Endothelial cell of umbilical vein (primary cell): ENCODE results near the gene WWC1.

ENCODE experiments used
- CTCF ChIP-seq, 2 donors: IDR thresholded peaks; 1 replicate in 1 of 2; 2 replicates in 1 of 2; pipeline ENCODE4 v1.5.1; 2011; ENCODE audit warnings: low read length in 2 of 2, mild to moderate bottlenecking in 2 of 2, moderate library complexity in 2 of 2, control low read depth in 1 of 2, inconsistent platforms in 1 of 2, low read depth in 1 of 2; ENCODE audit not compliant: insufficient read depth in 1 of 2; ENCODE audit errors: extremely low read depth in 1 of 2
- EZH2 ChIP-seq: IDR thresholded peaks from 2 replicates; pipeline ENCODE4 v1.6.1; 2012; ENCODE audit warnings: borderline replicate concordance, low read depth, mild to moderate bottlenecking, moderate library complexity, low read length, inconsistent platforms; ENCODE audit not compliant: severe bottlenecking
- JUN ChIP-seq: IDR thresholded peaks from 2 replicates; pipeline ENCODE4 v1.6.1; 2011; ENCODE audit warnings: borderline replicate concordance, low read depth; ENCODE audit not compliant: insufficient read length, insufficient read depth
- MAX ChIP-seq: IDR thresholded peaks from 2 replicates; pipeline ENCODE4 v1.6.1; 2011; ENCODE audit not compliant: insufficient read depth, insufficient read length
- POLR2A ChIP-seq: IDR thresholded peaks from 2 replicates; pipeline ENCODE4 v1.6.1; 2012; ENCODE audit warnings: low read depth, mild to moderate bottlenecking, control low read depth, low read length
- POLR2AphosphoS5 ChIP-seq: IDR thresholded peaks from 2 replicates; pipeline ENCODE4 v1.6.1; 2012; ENCODE audit warnings: low read depth, mild to moderate bottlenecking, control low read depth, low read length, moderate library complexity; ENCODE audit not compliant: insufficient read depth

- TF ChIP-seq CTCF (IDR thresholded peaks at IDR 0.05; ENCODE audit: extremely low read depth in 1 of 2, insufficient read depth in 1 of 2, low read depth in 1 of 2, low read length in 2 of 2): no peak
- TF ChIP-seq JUN: no peak
- TF ChIP-seq POLR2AphosphoS5: no peak
- TF ChIP-seq POLR2A: no peak
- no peak for TF ChIP-seq EZH2
- TF ChIP-seq MAX: no peak
Measured at GRCh38 chr5:168401880-168402279, 110.4 kb downstream of the WWC1 start.
